K562 (cell line): ENCODE measurements around the gene NABP2. TPM values are rescaled to one million over a fixed set of nuclear protein-coding genes. Genes with fewer than 3 reads are reported as not detected.
A peak's percentile ranks its signal among the peaks of the same experiment; 100 is the strongest.

Experiments used
- ADNP ChIP-seq: fragments of 200-800 bp; sonication (Bioruptor generic); IDR thresholded peaks from 2 replicates; pipeline ENCODE4 v1.6.1; 2016; ENCODE audit warnings: missing genetic modification characterization, missing compliant biosample characterization
- FOXA3 ChIP-seq, 2 experiments: fragments of 450-650 bp in 1 of 2; sonication (generic) in 1 of 2; formaldehyde crosslinking; IDR thresholded peaks in 1 of 2; conservative IDR thresholded peaks in 1 of 2; 2 replicates each; pipeline versions ENCODE4 v1.4.0 to v1.8.0; 2020 to 2022; ENCODE audit warnings: mild to moderate bottlenecking in 2 of 2, missing genetic modification reagents in 1 of 2
- ILF3 ChIP-seq: fragments of 450-650 bp; IDR thresholded peaks from 2 replicates; pipeline ENCODE4 v1.6.1; 2018; ENCODE audit warnings: antibody characterized with exemption, mild to moderate bottlenecking, moderate library complexity, borderline replicate concordance
- MXI1 ChIP-seq: IDR thresholded peaks from 2 replicates; pipeline ENCODE4 v1.6.1; 2011; ENCODE audit warnings: low read depth, mild to moderate bottlenecking, improper control_type of control experiment, low read length
- NELFE ChIP-seq: IDR thresholded peaks from 2 replicates; pipeline ENCODE4 v1.6.1; 2011; ENCODE audit warnings: mild to moderate bottlenecking; ENCODE audit not compliant: insufficient read depth, insufficient read length
- RBBP5 ChIP-seq: fragments of 200-600 bp; sonication (generic); IDR thresholded peaks from 2 replicates; pipeline ENCODE4 v1.6.1; 2012; ENCODE audit warnings: borderline replicate concordance, mild to moderate bottlenecking, low read length, control low read depth, inconsistent platforms; ENCODE audit not compliant: insufficient read depth, poor library complexity, severe bottlenecking
- SMARCB1 ChIP-seq: IDR thresholded peaks from 2 replicates; pipeline ENCODE4 v1.6.1; 2011; ENCODE audit warnings: improper control_type of control experiment, low read depth; ENCODE audit not compliant: insufficient read length
- TAF1 ChIP-seq: IDR thresholded peaks from 2 replicates; pipeline ENCODE4 v1.6.1; 2011; ENCODE audit warnings: mild to moderate bottlenecking, low read length, moderate library complexity; ENCODE audit not compliant: insufficient read depth, control insufficient read depth, severe bottlenecking; ENCODE audit errors: extremely low read depth
- TEAD1 ChIP-seq, 2 experiments: fragments of 450-650 bp in 1 of 2; sonication (generic) in 1 of 2; formaldehyde crosslinking; IDR thresholded peaks; 2 replicates each; pipeline versions ENCODE4 v1.4.0 to v1.8.0; 2020 to 2022; ENCODE audit warnings: mild to moderate bottlenecking in 2 of 2, missing genetic modification reagents in 1 of 2
- ZFP1 ChIP-seq: fragments of 450-650 bp; formaldehyde crosslinking; IDR thresholded peaks from 2 replicates; pipeline ENCODE4 v1.4.0; 2020; ENCODE audit warnings: mild to moderate bottlenecking, mixed read lengths
- ZNF124 ChIP-seq: sonication (generic); formaldehyde crosslinking; IDR thresholded peaks from 2 replicates; pipeline ENCODE4 v1.8.1; 2022; ENCODE audit warnings: missing genetic modification reagents
- ZNF766 ChIP-seq: fragments of 200-800 bp; sonication (Bioruptor generic); conservative IDR thresholded peaks from 2 replicates; pipeline ENCODE4 v1.6.1; 2016; ENCODE audit warnings: missing genetic modification characterization, missing compliant biosample characterization
- polyA plus RNA-seq, 8 experiments: library from polyadenylated mRNA; depleted of rRNA in 4 of 8; stranded (reverse) in 5 of 8; unstranded in 3 of 8; fragments of >200 nt; fragmentation: Nextera tagmentation in 2 of 8; fragmentation: Illumina TruSeq in 1 of 8; extraction: Ambion mirVana in 2 of 8; extraction: Trizol in 1 of 8; gene quantifications; 2 replicates each; pipeline versions ENCODE4 v1.2.1 to v1.2.3, GENCODE V29; 2011 to 2014; ENCODE audit warnings: inconsistent platforms in 1 of 8, missing spikeins in 1 of 8
- total RNA-seq, 7 experiments: library from RNA; depleted of rRNA in 6 of 7; stranded (reverse); fragments of >200 nt in 6 of 7; fragmentation: Illumina TruSeq in 2 of 7; extraction: Trizol in 2 of 7; gene quantifications; 2 replicates each; pipeline versions ENCODE4 v1.2.1 to v1.2.3, GENCODE V29; 2011 to 2021; ENCODE audit warnings: low replicate concordance in 1 of 7
- TF ChIP-seq, protein P1 (sequence below): fragments of 250-450 bp; sonication (Bioruptor Pico); IDR thresholded peaks from 2 replicates; pipeline ENCODE4 v1.9.0; 2021; ENCODE audit warnings: mild to moderate bottlenecking, inconsistent platforms
- TF ChIP-seq, protein P2 (sequence below): fragments of 200-800 bp; sonication (Bioruptor generic); IDR thresholded peaks from 2 replicates; pipeline ENCODE4 v1.6.1; 2017; ENCODE audit warnings: missing genetic modification characterization, missing compliant biosample characterization
- TF ChIP-seq, protein P3 (sequence below): fragments of 450-650 bp; formaldehyde crosslinking; IDR thresholded peaks from 2 replicates; pipeline ENCODE4 v1.4.0; 2022; ENCODE audit warnings: mild to moderate bottlenecking, moderate library complexity
- TF ChIP-seq, protein P4 (sequence below): fragments of 200-800 bp; sonication (Bioruptor generic); IDR thresholded peaks from 2 replicates; pipeline ENCODE4 v1.6.1; 2016; ENCODE audit warnings: missing genetic modification characterization, missing compliant biosample characterization

Gene NABP2
- total and polyA plus RNA-seq, 9 of the 15 experiments (the other 6 are each of a cell fraction or from before 2014, with no cell fraction given) = 11.3 to 60.6 (median 43.5) TPM

GRCh38 chr12:56266693-56267442 is 42.7 kb downstream of the NABP2 start, which contains the start of gene COQ10A (continued):
- TF ChIP-seq, protein P1, sequence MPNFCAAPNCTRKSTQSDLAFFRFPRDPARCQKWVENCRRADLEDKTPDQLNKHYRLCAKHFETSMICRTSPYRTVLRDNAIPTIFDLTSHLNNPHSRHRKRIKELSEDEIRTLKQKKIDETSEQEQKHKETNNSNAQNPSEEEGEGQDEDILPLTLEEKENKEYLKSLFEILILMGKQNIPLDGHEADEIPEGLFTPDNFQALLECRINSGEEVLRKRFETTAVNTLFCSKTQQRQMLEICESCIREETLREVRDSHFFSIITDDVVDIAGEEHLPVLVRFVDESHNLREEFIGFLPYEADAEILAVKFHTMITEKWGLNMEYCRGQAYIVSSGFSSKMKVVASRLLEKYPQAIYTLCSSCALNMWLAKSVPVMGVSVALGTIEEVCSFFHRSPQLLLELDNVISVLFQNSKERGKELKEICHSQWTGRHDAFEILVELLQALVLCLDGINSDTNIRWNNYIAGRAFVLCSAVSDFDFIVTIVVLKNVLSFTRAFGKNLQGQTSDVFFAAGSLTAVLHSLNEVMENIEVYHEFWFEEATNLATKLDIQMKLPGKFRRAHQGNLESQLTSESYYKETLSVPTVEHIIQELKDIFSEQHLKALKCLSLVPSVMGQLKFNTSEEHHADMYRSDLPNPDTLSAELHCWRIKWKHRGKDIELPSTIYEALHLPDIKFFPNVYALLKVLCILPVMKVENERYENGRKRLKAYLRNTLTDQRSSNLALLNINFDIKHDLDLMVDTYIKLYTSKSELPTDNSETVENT (CRISPR knock-in tag) = peak; percentile 77
- TF ChIP-seq RBBP5 = peak; percentile 40
- TF ChIP-seq, protein P2, sequence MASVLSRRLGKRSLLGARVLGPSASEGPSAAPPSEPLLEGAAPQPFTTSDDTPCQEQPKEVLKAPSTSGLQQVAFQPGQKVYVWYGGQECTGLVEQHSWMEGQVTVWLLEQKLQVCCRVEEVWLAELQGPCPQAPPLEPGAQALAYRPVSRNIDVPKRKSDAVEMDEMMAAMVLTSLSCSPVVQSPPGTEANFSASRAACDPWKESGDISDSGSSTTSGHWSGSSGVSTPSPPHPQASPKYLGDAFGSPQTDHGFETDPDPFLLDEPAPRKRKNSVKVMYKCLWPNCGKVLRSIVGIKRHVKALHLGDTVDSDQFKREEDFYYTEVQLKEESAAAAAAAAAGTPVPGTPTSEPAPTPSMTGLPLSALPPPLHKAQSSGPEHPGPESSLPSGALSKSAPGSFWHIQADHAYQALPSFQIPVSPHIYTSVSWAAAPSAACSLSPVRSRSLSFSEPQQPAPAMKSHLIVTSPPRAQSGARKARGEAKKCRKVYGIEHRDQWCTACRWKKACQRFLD = peak; percentile 71; the same call in 1 of the 2 replicates
- peak; percentile 41 to 61; a peak in 3 of 4 replicates for TF ChIP-seq TEAD1 (CRISPR knock-in tag; IDR thresholded peaks at IDR 0.05)
- peak; percentile 50 for TF ChIP-seq TAF1
- no peak for TF ChIP-seq SMARCB1
- TF ChIP-seq, protein P3, sequence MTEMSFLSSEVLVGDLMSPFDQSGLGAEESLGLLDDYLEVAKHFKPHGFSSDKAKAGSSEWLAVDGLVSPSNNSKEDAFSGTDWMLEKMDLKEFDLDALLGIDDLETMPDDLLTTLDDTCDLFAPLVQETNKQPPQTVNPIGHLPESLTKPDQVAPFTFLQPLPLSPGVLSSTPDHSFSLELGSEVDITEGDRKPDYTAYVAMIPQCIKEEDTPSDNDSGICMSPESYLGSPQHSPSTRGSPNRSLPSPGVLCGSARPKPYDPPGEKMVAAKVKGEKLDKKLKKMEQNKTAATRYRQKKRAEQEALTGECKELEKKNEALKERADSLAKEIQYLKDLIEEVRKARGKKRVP (CRISPR knock-in tag) = peak; percentile 44; the same call in 1 of the 2 replicates
- TF ChIP-seq ADNP = no peak
- no peak for TF ChIP-seq ILF3
- TF ChIP-seq, protein P4, sequence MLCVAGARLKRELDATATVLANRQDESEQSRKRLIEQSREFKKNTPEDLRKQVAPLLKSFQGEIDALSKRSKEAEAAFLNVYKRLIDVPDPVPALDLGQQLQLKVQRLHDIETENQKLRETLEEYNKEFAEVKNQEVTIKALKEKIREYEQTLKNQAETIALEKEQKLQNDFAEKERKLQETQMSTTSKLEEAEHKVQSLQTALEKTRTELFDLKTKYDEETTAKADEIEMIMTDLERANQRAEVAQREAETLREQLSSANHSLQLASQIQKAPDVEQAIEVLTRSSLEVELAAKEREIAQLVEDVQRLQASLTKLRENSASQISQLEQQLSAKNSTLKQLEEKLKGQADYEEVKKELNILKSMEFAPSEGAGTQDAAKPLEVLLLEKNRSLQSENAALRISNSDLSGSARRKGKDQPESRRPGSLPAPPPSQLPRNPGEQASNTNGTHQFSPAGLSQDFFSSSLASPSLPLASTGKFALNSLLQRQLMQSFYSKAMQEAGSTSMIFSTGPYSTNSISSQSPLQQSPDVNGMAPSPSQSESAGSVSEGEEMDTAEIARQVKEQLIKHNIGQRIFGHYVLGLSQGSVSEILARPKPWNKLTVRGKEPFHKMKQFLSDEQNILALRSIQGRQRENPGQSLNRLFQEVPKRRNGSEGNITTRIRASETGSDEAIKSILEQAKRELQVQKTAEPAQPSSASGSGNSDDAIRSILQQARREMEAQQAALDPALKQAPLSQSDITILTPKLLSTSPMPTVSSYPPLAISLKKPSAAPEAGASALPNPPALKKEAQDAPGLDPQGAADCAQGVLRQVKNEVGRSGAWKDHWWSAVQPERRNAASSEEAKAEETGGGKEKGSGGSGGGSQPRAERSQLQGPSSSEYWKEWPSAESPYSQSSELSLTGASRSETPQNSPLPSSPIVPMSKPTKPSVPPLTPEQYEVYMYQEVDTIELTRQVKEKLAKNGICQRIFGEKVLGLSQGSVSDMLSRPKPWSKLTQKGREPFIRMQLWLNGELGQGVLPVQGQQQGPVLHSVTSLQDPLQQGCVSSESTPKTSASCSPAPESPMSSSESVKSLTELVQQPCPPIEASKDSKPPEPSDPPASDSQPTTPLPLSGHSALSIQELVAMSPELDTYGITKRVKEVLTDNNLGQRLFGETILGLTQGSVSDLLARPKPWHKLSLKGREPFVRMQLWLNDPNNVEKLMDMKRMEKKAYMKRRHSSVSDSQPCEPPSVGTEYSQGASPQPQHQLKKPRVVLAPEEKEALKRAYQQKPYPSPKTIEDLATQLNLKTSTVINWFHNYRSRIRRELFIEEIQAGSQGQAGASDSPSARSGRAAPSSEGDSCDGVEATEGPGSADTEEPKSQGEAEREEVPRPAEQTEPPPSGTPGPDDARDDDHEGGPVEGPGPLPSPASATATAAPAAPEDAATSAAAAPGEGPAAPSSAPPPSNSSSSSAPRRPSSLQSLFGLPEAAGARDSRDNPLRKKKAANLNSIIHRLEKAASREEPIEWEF = no peak
- TF ChIP-seq NELFE = no peak
- no peak for TF ChIP-seq FOXA3 (CRISPR knock-in tag; conservative IDR thresholded peaks at IDR 0.05 in 1 of 2, IDR thresholded peaks at IDR 0.05 in 1 of 2)
- TF ChIP-seq MXI1 = no peak
- no peak for TF ChIP-seq ZNF124 (CRISPR knock-in tag)
- 0 out of 2 replicates have a peak, but pooled peaks have one; percentile 3 for TF ChIP-seq ZNF766 (CRISPR knock-in tag)
- no peak for TF ChIP-seq ZFP1 (CRISPR knock-in tag)
